Pancreas (tissue), 10 donors: ENCODE measurements around the gene PTCD1. TPM values are rescaled to one million over a fixed set of nuclear protein-coding genes. Genes with fewer than 3 reads are reported as not detected.

ENCODE experiments used
- ATAC-seq, 4 donors: fragments of 200-7000 bp; cut with Tn5 transposase; one replicate each; pipeline versions ENCODE4 v1.8.0 to v1.9.1; 2020; ENCODE audit warnings: mild to moderate bottlenecking in 4 of 4, moderate library complexity in 4 of 4
- DNase-seq, 6 donors: peaks; one replicate each; pipeline ENCODE4 v3.0.0-alpha.2; 2020
- FAIRE-seq: peaks from 2 replicates; lab custom pipeline; 2012; peaks lifted over from hg19 to GRCh38; lab: Jason Lieb, UNC
- H3K27ac ChIP-seq, 4 donors: fragments of 200-600 bp; sonication (generic); 1 replicate in 3 of 4; 2 replicates in 1 of 4; pipeline versions ENCODE4 v1.5.0 to v1.8.0; 2020
- H3K27me3 ChIP-seq, 4 donors: fragments of 200-600 bp; one replicate each; pipeline ENCODE4 v1.8.0; 2021
- H3K36me3 ChIP-seq, 3 donors: fragments of 200-600 bp; sonication (generic) in 1 of 3; one replicate each; pipeline versions ENCODE4 v1.5.0 to v1.8.0; 2020 to 2021
- H3K4me1 ChIP-seq, 3 donors: fragments of 200-600 bp; one replicate each; pipeline ENCODE4 v1.8.0; 2021
- H3K4me3 ChIP-seq, 4 donors: fragments of 200-600 bp; sonication (generic) in 2 of 4; one replicate each; pipeline versions ENCODE4 v1.5.0 to v1.8.0; 2020 to 2021
- H3K9me3 ChIP-seq, 4 donors: fragments of 200-600 bp; one replicate each; pipeline ENCODE4 v1.8.0; 2021
- CTCF ChIP-seq, 4 donors: fragments of 200-600 bp; sonication (generic) in 3 of 4; IDR thresholded peaks; one replicate each; pipeline versions ENCODE4 v1.5.0 to v1.8.0; 2021; ENCODE audit warnings: antibody characterized with exemption in 4 of 4
- WGBS, 2 donors: extraction: QIAGEN DNeasy Blood & Tissue Kit; methylation state at CpG; one replicate each; pipeline ENCODE4 v1.1.7; 2013; 5-methylcytosine and 5-hydroxymethylcytosine counted together
- intact Hi-C, 3 donors: fragments of 100-400 bp; cut with DNase I; formaldehyde crosslinking; loops; one replicate each; pipeline versions ENCODE4 v1.11.1 to v1.14.2; 2022
- polyA plus RNA-seq, 2 donors: library from polyadenylated mRNA; stranded (reverse); fragments of 200-250 nt; gene quantifications; one replicate each; pipeline ENCODE4 v1.2.3, GENCODE V29; 2013
- total RNA-seq, 6 donors: library from RNA; stranded (reverse); fragmentation: NEBNext Ultra II Directional in 4 of 6; extraction: Animal tissue kit (Norgen Biotek cat#: 25700) in 4 of 6; gene quantifications; one replicate each; pipeline versions ENCODE4 v1.2.1 to v1.2.4, GENCODE V29; 2021 to 2023
- donor health status: healthy with polysubstance abuse.
- donor health status: DM: no; HTN: no; CAD: no; lungs with moderate emphysema.
- donor health status: DM: no; HTN: no; CAD: no.
- donor health status: control.
- donor health status: control.
- donor health status: Bipolar disorder and iron deficiency.
- donor health status: DM: yes; HTN: yes; CAD: no.
- donor health status: DM: no; HTN: no; CAD: no.
- donor health status: DM: no; HTN: no; CAD: no.
- donor health status: DM: yes; HTN: yes; CAD: no.

The PTCD1 gene
- total and polyA plus RNA-seq, 8 donors, result 1.4 to 4.0 (median 2.5) TPM

GRCh38 chr7:99409806-99410205 lies 28.8 kb downstream of the PTCD1 start:
- Histone ChIP-seq H3K4me3 (peak overlapping the region in 2 of 4 donors; percentile 100), H3K9me3 (no peaks in the 10 kb centered on the region), H3K27ac (no peak overlapping the region), H3K4me1 (peaks cover 17 to 29% (median 24%) of the 10 kb centered on the region in 3 donors), H3K36me3 (peaks cover 0 to 33% (median 0%) of the 10 kb centered on the region in 3 donors), H3K27me3 (no peaks in the 10 kb centered on the region)
- no peak for TF ChIP-seq CTCF (IDR thresholded peaks at IDR 0.05)
- no peak for ATAC-seq
- DNase-seq, result no peak
- intact Hi-C loops, result no loop called here
- no peak for FAIRE-seq
- WGBS, 2 donors, result 19 to 22% methylated on average over 3 of the region's 3 CpGs

- DNase-seq, result no peak
Measured at GRCh38 chr7:99409192-99409572, 29.4 kb downstream of the PTCD1 start.

GRCh38 chr7:99408379-99409191 lies 30.0 kb downstream of the PTCD1 start, which contains the start of the genes BUD31 and PDAP1:
TSS of gene BUD31 (plus strand) at chr7:99408969. CDS start at chr7:99411093, 2,124 bp downstream.
TSS of gene PDAP1 (minus strand) at chr7:99408597. CDS start at chr7:99408548, 49 bp downstream.
- 0% methylated on average over 57 to 72 of the region's 72 CpGs for WGBS, 2 donors
- FAIRE-seq, result no peak
- ATAC-seq, result peak; percentile 96 to 97 (median 96)
- Histone ChIP-seq H3K27me3 (no peaks in the 10 kb centered on the region), H3K9me3 (no peaks in the 10 kb centered on the region), H3K4me3 (peak within 1 kb of the TSS; percentile 90 to 100 (median 99)), H3K4me1 (peaks cover 17 to 29% (median 24%) of the 10 kb centered on the region in 3 donors), H3K36me3 (peaks cover 0 to 32% (median 0%) of the 10 kb centered on the region in 3 donors), H3K27ac (peak within 1 kb of the TSS; percentile 97 to 100 (median 98))
- intact Hi-C loops, result no loop called here
- TF ChIP-seq CTCF (IDR thresholded peaks at IDR 0.05), result no peak
- DNase-seq, result peak; percentile 91 to 95 (median 92)

More at GRCh38 chr7:99409192-99409572, 29.4 kb downstream of the PTCD1 start:
- peak overlapping the region; percentile 90 to 100 (median 99) for H3K4me3 ChIP-seq
- peak overlapping the region; percentile 97 to 100 (median 98) for H3K27ac ChIP-seq
- intact Hi-C loops, result no loop called here
- no peak for ATAC-seq
- H3K4me1 ChIP-seq, result peaks cover 17 to 29% (median 24%) of the 10 kb centered on the region in 3 donors
- no peaks in the 10 kb centered on the region for H3K27me3 ChIP-seq
- FAIRE-seq, result no peak
- H3K9me3 ChIP-seq, result no peaks in the 10 kb centered on the region
- WGBS, 2 donors, result 0 to 1% methylated on average over 18 of the region's 18 CpGs
- peaks cover 0 to 35% (median 0%) of the 10 kb centered on the region in 3 donors for H3K36me3 ChIP-seq
- no peak for TF ChIP-seq CTCF (IDR thresholded peaks at IDR 0.05)

- Histone ChIP-seq H3K27ac (peak overlapping the region; percentile 97 to 100 (median 98)), H3K4me3 (peak overlapping the region; percentile 90 to 100 (median 99)), H3K9me3 (no peaks in the 10 kb centered on the region), H3K36me3 (peaks cover 0 to 30% (median 0%) of the 10 kb centered on the region in 3 donors), H3K27me3 (no peaks in the 10 kb centered on the region), H3K4me1 (peaks cover 17 to 29% (median 24%) of the 10 kb centered on the region in 3 donors)
- ATAC-seq (peak; percentile 10 to 31 (median 25)), DNase-seq (peak in 4 of 6 donors; percentile 39 to 69 (median 54)), FAIRE-seq (no peak)
- intact Hi-C loops, result no loop called here
- 0% methylated on average over 28 of the region's 28 CpGs for WGBS, 2 donors
- TF ChIP-seq CTCF (IDR thresholded peaks at IDR 0.05), result no peak
Measured at GRCh38 chr7:99407872-99408378, 30.7 kb downstream of the PTCD1 start.
